Measurements from ENCODE around the gene LMO7.

Gene LMO7

DNA sequence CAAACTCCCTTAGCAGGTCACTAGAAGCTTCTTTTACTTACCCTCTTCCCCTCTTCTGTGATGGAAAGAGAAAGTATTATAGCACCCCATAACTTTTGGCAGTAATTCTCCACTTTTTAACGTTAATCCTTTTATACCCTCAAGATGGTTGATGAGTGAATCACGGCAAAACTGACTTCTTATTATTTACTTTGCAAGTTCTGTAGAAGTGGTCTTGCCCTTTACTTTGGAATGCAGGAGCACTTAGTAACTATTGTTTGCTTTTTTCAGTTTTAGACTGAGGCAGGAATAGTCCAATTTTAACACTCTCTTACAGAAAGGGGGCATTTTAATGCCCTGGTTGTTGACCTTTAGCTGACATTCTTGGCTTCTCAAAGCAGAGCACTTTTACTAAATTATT lies 260.1 kb downstream of the LMO7 start:
- DNase-seq (ENCODE audit: low spot score), result no peak

DNA sequence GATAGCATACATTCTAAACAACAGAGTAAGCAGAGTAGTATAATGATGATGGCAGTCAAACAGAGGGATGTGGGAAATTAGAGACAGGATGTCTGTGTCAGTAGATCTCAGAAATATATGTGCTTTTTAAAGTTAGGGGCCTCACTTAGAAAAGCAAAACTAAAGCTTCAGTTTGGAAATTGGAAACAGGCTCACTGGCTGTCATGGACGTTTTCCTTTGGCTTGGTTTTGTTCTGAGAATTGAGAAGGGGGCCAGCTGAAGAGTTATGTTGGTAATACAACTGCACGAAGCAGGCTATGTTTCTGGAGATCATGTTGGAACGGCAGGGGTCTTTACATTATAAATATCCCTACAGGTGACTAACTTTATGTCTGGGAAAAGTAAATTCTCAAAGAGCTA lies 261.3 kb downstream of the LMO7 start:
- no peak for DNase-seq (ENCODE audit: low spot score)

DNA sequence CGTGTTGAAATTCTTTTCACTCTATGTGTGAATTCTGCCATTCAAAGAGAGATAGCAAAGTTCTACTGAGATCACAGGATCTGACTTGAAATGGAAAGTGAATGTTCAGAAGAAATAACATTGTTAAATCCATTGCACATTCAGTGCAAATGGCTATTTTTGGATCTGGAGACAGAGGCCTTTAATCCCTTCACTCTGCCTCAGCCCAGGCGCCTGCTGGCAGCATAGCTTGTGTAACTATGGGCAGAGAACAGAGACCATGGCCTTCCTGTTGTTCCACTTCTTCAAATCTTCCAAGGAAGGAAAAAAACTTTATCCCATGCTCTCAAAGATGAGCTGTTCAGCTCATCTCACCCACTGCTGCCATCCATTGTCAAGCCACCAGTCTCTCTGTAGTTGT lies 265.4 kb downstream of the LMO7 start:
- no peak for DNase-seq (ENCODE audit: low spot score)

DNA sequence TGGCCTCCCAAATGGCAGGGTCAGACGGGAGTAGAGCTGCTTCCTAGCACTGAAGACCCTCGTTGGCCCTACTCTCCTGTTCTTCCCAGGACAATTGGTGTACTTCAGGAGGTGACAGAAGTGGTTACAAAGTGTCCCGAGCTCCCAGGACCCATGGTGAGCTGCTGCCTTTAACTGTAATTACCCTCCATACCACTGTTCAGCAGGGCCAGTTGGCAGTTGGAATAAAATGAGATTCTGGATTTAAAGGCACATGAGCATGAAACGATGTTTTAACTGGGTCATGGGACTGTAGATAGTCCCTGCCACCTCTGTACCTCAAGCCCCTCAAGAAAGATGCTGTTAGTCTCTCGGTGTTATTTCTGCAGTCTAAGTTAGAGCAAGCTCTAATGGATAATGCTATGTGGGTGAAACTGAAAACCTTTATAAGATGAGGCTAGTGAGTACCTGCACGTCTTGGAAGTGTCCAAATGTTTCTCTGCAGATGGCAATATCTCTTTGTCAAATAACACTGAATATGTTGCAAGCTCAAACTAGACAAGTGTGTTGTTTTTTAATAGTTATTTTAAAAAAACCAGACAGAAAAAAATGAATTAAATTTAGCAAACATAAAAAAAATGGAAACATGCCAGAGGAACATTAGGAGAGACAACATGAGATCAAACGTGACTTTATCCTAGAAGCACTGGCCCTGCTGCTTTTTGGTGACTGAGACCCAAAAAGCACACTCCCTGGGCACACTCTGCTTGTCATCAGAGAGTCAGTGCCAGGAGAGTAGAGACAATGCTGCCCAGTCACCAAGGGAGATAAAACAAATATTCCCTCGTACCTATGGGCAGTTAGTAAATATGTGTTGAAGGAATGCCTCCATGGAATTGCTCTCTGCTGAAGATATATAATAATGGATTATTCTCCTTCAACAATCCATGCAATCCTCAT lies 266.3 kb downstream of the LMO7 start:
- DNase-seq (ENCODE audit: low spot score), result no peak

DNA sequence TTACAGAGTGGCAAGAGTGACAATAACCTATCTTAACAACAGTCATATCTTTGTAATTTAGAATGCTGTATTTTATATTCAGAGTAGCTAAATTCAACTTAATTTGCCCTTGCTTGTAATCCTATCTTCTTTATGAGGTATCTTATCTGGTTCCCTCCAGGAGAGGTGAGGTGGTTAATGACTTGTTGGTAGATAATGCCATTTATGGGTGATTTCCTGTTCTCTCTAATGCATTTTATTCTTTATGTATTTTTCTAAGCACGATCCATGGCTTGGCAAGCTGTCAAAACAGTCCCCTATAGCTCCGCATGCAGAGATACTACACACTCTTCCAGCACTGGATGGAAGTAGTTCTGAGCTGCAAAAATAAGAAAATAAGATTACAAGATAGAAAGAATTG lies 267.9 kb downstream of the LMO7 start:
- DNase-seq (ENCODE audit: low spot score), result no peak

DNA sequence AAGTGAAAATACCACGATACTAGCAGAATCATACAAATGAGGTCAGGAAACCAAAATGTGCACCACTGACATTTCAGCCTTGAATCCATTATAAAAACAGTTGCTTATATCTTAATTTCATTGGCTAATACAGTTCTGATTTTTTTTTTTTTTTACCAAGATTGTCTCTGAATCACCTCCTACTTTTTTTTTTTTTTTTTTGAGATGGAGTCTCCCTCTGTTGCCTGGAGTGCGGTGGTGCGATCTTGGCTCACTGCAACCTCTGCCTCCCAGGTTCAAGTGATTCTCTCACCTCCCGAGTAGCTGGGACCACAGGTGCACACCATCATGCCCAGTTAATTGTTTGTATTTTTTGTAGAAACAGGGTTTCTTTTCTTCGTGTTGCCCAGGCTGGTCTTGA lies 270.2 kb downstream of the LMO7 start:
- no peak for DNase-seq (ENCODE audit: low spot score)

DNA sequence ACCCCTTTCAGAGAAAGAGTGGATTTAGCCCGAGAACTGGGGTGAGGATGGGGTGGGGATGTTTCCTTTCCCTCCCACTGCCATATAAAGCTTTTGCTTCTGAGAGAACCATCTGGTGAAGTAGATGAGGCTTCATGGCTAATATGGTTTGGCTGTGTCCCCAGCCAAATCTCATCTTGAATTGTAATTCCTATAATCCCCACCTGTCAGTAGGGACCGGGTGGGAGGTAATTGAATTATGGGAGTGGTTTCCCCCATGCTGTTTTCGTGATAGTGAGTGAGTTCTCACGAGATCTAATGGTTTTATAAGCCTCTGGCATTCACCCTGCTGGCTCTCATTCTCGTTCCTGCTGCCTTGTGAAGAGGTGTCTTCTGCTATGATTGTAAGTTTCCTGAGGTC lies 270.9 kb downstream of the LMO7 start:
- DNase-seq (ENCODE audit: low spot score), result no peak

DNA sequence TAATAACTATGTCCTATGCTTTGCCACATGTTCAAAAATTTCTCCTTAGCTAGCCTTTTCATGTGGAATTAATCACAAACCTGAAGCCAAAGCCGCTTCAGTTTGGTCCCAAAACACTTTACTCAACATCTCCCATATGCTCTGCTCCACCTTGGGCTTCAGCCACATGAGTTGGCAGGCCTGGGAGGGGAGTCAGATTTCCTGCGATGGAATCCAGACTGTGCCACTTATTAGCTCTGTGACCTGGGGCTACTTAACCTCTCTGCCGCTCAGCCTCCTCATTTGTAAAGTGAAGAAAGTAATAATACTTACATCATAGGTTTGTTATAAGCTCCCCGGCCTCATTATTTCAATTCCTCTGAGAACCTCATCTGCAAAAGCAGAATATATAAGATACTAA lies 272.0 kb downstream of the LMO7 start:
- peak; percentile 3 for DNase-seq (ENCODE audit: low spot score)

Measured in Ammon's horn (tissue), 1 donor.